Tibial nerve (tissue), 4 donors: ENCODE data around the gene NXNL2. TPM values are rescaled to one million over a fixed set of nuclear protein-coding genes. Genes with fewer than 3 reads are reported as not detected.

Experiments
- DNase-seq, 2 donors: peaks; one replicate each; pipeline ENCODE4 v3.0.0-alpha.2; 2019; ENCODE audit warnings: low spot score in 2 of 2
- H3K27ac ChIP-seq, 4 donors: fragments of 200-600 bp; sonication (generic) in 3 of 4; one replicate each; pipeline ENCODE4 v1.5.1; 2017 to 2019; ENCODE audit warnings: mild to moderate bottlenecking in 1 of 4
- H3K27me3 ChIP-seq, 2 donors: fragments of 200-600 bp; sonication (generic) in 1 of 2; one replicate each; pipeline versions ENCODE4 v1.5.1 to v1.6.0; 2017 to 2019
- H3K36me3 ChIP-seq, 3 donors: fragments of 200-600 bp; sonication (generic); one replicate each; pipeline ENCODE4 v1.5.1; 2018 to 2019
- H3K4me1 ChIP-seq, 4 donors: fragments of 200-600 bp; sonication (generic) in 3 of 4; one replicate each; pipeline ENCODE4 v1.5.1; 2017 to 2019
- H3K4me3 ChIP-seq, 4 donors: fragments of 200-600 bp; sonication (generic) in 3 of 4; one replicate each; pipeline ENCODE4 v1.5.1; 2017 to 2019; ENCODE audit warnings: mild to moderate bottlenecking in 1 of 4, moderate library complexity in 1 of 4
- H3K9me3 ChIP-seq, 4 donors: fragments of 200-600 bp; sonication (generic) in 3 of 4; one replicate each; pipeline ENCODE4 v1.5.1; 2017 to 2019
- CTCF ChIP-seq, 5 experiments: fragments of 200-600 bp in 3 of 5; fragments of 450-650 bp in 2 of 5; sonication (generic) in 3 of 5; IDR thresholded peaks; one replicate each; pipeline ENCODE4 v1.5.1; 2016 to 2019; ENCODE audit warnings: antibody characterized with exemption in 5 of 5, mild to moderate bottlenecking in 3 of 5, moderate library complexity in 2 of 5
- EP300 ChIP-seq, 2 donors: sonication (generic); formaldehyde crosslinking; IDR thresholded peaks; one replicate each; pipeline ENCODE4 v1.6.1; 2017; ENCODE audit warnings: antibody characterized with exemption in 2 of 2, mild to moderate bottlenecking in 1 of 2
- POLR2A ChIP-seq, 2 donors: fragments of 450-650 bp; IDR thresholded peaks; one replicate each; pipeline ENCODE4 v1.6.1; 2017; ENCODE audit warnings: antibody characterized with exemption in 2 of 2, mild to moderate bottlenecking in 2 of 2, moderate library complexity in 2 of 2
- WGBS, 2 donors: methylation state at CpG; one replicate each; pipeline ENCODE4 v1.1.5; 2018; 5-methylcytosine and 5-hydroxymethylcytosine counted together
- total RNA-seq, 4 donors: library from RNA; depleted of rRNA; stranded (reverse); fragments of >200 nt; gene quantifications; one replicate each; pipeline ENCODE4 v1.1.0, GENCODE V29; 2016

Gene NXNL2
- 1 to 10 TPM in 3 of 4 donors, not detected in 1; 1.5 to 4.6 (median 1.8) TPM for total RNA-seq

- H3K36me3 ChIP-seq: no peaks in the 10 kb centered on the region
- peak within 1 kb of the TSS; percentile 35 to 63 (median 43) for H3K4me3 ChIP-seq
- TF ChIP-seq EP300 (IDR thresholded peaks at IDR 0.05) (no peak), POLR2A (IDR thresholded peaks at IDR 0.05) (no peak), CTCF (IDR thresholded peaks at IDR 0.05) (no peak)
- H3K27me3 ChIP-seq: peaks cover 0 to 21% of the 10 kb centered on the region in 2 donors
- H3K27ac ChIP-seq: peak within 1 kb of the TSS in 3 of 4 donors; percentile 67 to 91 (median 89)
- peaks cover 0 to 62% (median 10%) of the 10 kb centered on the region in 4 donors for H3K4me1 ChIP-seq
- DNase-seq: peak; percentile 74 to 75
- no peaks in the 10 kb centered on the region for H3K9me3 ChIP-seq
- WGBS, 2 donors: 1 to 3% methylated on average over 45 of the region's 62 CpGs
Measured at GRCh38 chr9:88534456-88535225, at the start of gene NXNL2. Gene NXNL2 (plus strand): TSS chr9:88535178. CDS start chr9:88535435, 257 bp downstream.

- H3K27ac ChIP-seq: no peak overlapping the region
- TF ChIP-seq EP300 (IDR thresholded peaks at IDR 0.05) (no peak), CTCF (IDR thresholded peaks at IDR 0.05) (no peak), POLR2A (IDR thresholded peaks at IDR 0.05) (no peak)
- H3K4me3 ChIP-seq: no peak overlapping the region
- H3K4me1 ChIP-seq: no peaks in the 10 kb centered on the region
- H3K9me3 ChIP-seq: no peaks in the 10 kb centered on the region
- DNase-seq: no peak
- 90 to 97% methylated on average over 4 of the region's 4 CpGs for WGBS, 2 donors
- peaks cover 0 to 22% (median 0%) of the 10 kb centered on the region in 3 donors for H3K36me3 ChIP-seq
- no peaks in the 10 kb centered on the region for H3K27me3 ChIP-seq
Measured at GRCh38 chr9:88488166-88488565, 46.8 kb upstream of the NXNL2 start.

- no peaks in the 10 kb centered on the region for H3K36me3 ChIP-seq
- no peaks in the 10 kb centered on the region for H3K9me3 ChIP-seq
- no peaks in the 10 kb centered on the region for H3K27me3 ChIP-seq
- H3K4me1 ChIP-seq: no peaks in the 10 kb centered on the region
- no peak overlapping the region for H3K27ac ChIP-seq
- TF ChIP-seq CTCF (IDR thresholded peaks at IDR 0.05): no peak
- no peak for TF ChIP-seq POLR2A (IDR thresholded peaks at IDR 0.05)
- TF ChIP-seq EP300 (IDR thresholded peaks at IDR 0.05): no peak
- H3K4me3 ChIP-seq: no peak overlapping the region
- WGBS, 2 donors: 92 to 94% methylated on average over 17 of the region's 17 CpGs
- no peak for DNase-seq
Measured at GRCh38 chr9:88494983-88495721, 39.8 kb upstream of the NXNL2 start.

GRCh38 chr9:88497224-88497623 lies 37.8 kb upstream of the NXNL2 start:
- DNase-seq: no peak
- Histone ChIP-seq H3K27me3 (no peaks in the 10 kb centered on the region), H3K27ac (no peak overlapping the region), H3K9me3 (no peaks in the 10 kb centered on the region), H3K4me1 (no peaks in the 10 kb centered on the region), H3K4me3 (no peak overlapping the region), H3K36me3 (no peaks in the 10 kb centered on the region)
- no peak for TF ChIP-seq EP300 (IDR thresholded peaks at IDR 0.05)
- TF ChIP-seq POLR2A (IDR thresholded peaks at IDR 0.05): no peak
- TF ChIP-seq CTCF (IDR thresholded peaks at IDR 0.05): no peak
- 77 to 95% methylated on average over 2 of the region's 2 CpGs for WGBS, 2 donors

GRCh38 chr9:88498880-88499279 lies 36.1 kb upstream of the NXNL2 start:
- no peaks in the 10 kb centered on the region for H3K4me1 ChIP-seq
- WGBS, 2 donors: 84 to 89% methylated on average over 6 of the region's 6 CpGs

More at GRCh38 chr9:88498880-88499279, 36.1 kb upstream of the NXNL2 start:
- TF ChIP-seq EP300 (IDR thresholded peaks at IDR 0.05) (no peak), CTCF (IDR thresholded peaks at IDR 0.05) (no peak), POLR2A (IDR thresholded peaks at IDR 0.05) (no peak)
- Histone ChIP-seq H3K27ac (no peak overlapping the region), H3K9me3 (no peaks in the 10 kb centered on the region), H3K4me3 (no peak overlapping the region), H3K36me3 (no peaks in the 10 kb centered on the region), H3K27me3 (no peaks in the 10 kb centered on the region)
- DNase-seq: no peak
